ENCODE data around the gene CCDC74B. TPM values are rescaled to one million over a fixed set of nuclear protein-coding genes. Genes with fewer than 3 reads are reported as not detected.
"Not testable (repeated sequence)": the region's sequence is repeated elsewhere in the genome, so short reads cannot be mapped to it uniquely, and the experiment has no call there.

Gene CCDC74B
- total RNA-seq, 1 donor from 2014 or later, result 0.79 TPM

GRCh38 chr2:130150181-130151144 is 5.6 kb upstream of the CCDC74B start:
- DNase-seq (ENCODE audit: low read depth in 2 of 2), result no peak

- not testable (repeated sequence) for DNase-seq (ENCODE audit: low read depth in 2 of 2)
Observed at GRCh38 chr2:130148515-130148914, 3.6 kb upstream of the CCDC74B start.

GRCh38 chr2:130143266-130144039 is 1.5 kb downstream of the CCDC74B start:
- not testable (repeated sequence) for DNase-seq (ENCODE audit: low read depth in 2 of 2)

GRCh38 chr2:130142396-130143265 is 2.3 kb downstream of the CCDC74B start:
- DNase-seq (ENCODE audit: low read depth in 2 of 2), result not testable (repeated sequence)

- DNase-seq (ENCODE audit: low read depth in 2 of 2), result not testable (repeated sequence)
Observed at GRCh38 chr2:130141645-130142370, 3.1 kb downstream of the CCDC74B start.

- not testable (repeated sequence) for DNase-seq (ENCODE audit: low read depth in 2 of 2)
Observed at GRCh38 chr2:130141002-130141401, 3.9 kb downstream of the CCDC74B start.

- not testable (repeated sequence) for DNase-seq (ENCODE audit: low read depth in 2 of 2)
Observed at GRCh38 chr2:130140516-130140915, 4.4 kb downstream of the CCDC74B start.

GRCh38 chr2:130139331-130140280 is 5.3 kb downstream of the CCDC74B start:
- not testable (repeated sequence) for DNase-seq (ENCODE audit: low read depth in 2 of 2)

- not testable (repeated sequence) for DNase-seq (ENCODE audit: low read depth in 2 of 2)
Observed at GRCh38 chr2:130138841-130139251, 6.1 kb downstream of the CCDC74B start.

GRCh38 chr2:130138326-130138725 is 6.6 kb downstream of the CCDC74B start:
- DNase-seq (ENCODE audit: low read depth in 2 of 2), result not testable (repeated sequence)

- DNase-seq (ENCODE audit: low read depth in 2 of 2), result not testable (repeated sequence)
Observed at GRCh38 chr2:130137118-130137517, 7.8 kb downstream of the CCDC74B start.

GRCh38 chr2:130136546-130136945 is 8.4 kb downstream of the CCDC74B start:
- not testable (repeated sequence) for DNase-seq (ENCODE audit: low read depth in 2 of 2)

GRCh38 chr2:130135692-130136541 is 9.0 kb downstream of the CCDC74B start:
- DNase-seq (ENCODE audit: low read depth in 2 of 2), result no peak

- not testable (repeated sequence) for DNase-seq (ENCODE audit: low read depth in 2 of 2)
Observed at GRCh38 chr2:130129120-130129829, 15.6 kb downstream of the CCDC74B start, which contains the start of gene POTEF. POTEF (minus strand) TSS chr2:130129222; CDS start chr2:130120515, 8,707 bp downstream.

GRCh38 chr2:130128464-130128863 is 16.4 kb downstream of the CCDC74B start:
- DNase-seq (ENCODE audit: low read depth in 2 of 2), result not testable (repeated sequence)

GRCh38 chr2:130127726-130128125 is 17.2 kb downstream of the CCDC74B start:
- DNase-seq (ENCODE audit: low read depth in 2 of 2), result not testable (repeated sequence)

GRCh38 chr2:130120924-130121323 is 24.0 kb downstream of the CCDC74B start:
- DNase-seq (ENCODE audit: low read depth in 2 of 2), result not testable (repeated sequence)

All from lung microvascular endothelial cell (primary cell).